ENCODE measurements around the gene CHRND. TPM values are rescaled to one million over a fixed set of nuclear protein-coding genes. Genes with fewer than 3 reads are reported as not detected.

CHRND gene
- total and polyA plus RNA-seq, 4 donors = not detected

GRCh38 chr2:232567721-232568120, 41.8 kb downstream of the CHRND start:
- no peak overlapping the region for H3K27ac ChIP-seq (ENCODE audit: low read depth in 1 of 2, low read length in 2 of 2)
- H3K36me3 ChIP-seq (ENCODE audit: control insufficient read depth in 4 of 4, insufficient read depth in 3 of 4, low read depth in 1 of 4, low read length in 3 of 4) = peaks cover 9 to 59% (median 52%) of the 10 kb centered on the region in 4 donors
- H3K27me3 ChIP-seq (ENCODE audit: control insufficient read depth in 4 of 4, insufficient read depth in 4 of 4, low read length in 3 of 4) = no peaks in the 10 kb centered on the region
- DNase-seq (ENCODE audit: low spot score) = no peak
- H3K4me3 ChIP-seq (ENCODE audit: low read depth in 1 of 3, low read length in 3 of 3) = no peak overlapping the region
- peaks cover 5 to 15% (median 14%) of the 10 kb centered on the region in 4 donors for H3K4me1 ChIP-seq (ENCODE audit: control insufficient read depth in 4 of 4, insufficient read depth in 4 of 4, low read length in 3 of 4)
- no peak overlapping the region for H3K9ac ChIP-seq (ENCODE audit: low read depth in 1 of 2, low read length in 2 of 2)
- H3K9me3 ChIP-seq (ENCODE audit: control insufficient read depth in 4 of 4, low read length in 3 of 4) = no peaks in the 10 kb centered on the region
- TF ChIP-seq CTCF (IDR thresholded peaks at IDR 0.05; ENCODE audit: low read depth, low read length, missing input control) (no peak), NR2F2 (IDR thresholded peaks at IDR 0.05) (no peak), EGR1 (IDR thresholded peaks at IDR 0.05; ENCODE audit: low read depth in 2 of 2) (no peak), JUND (IDR thresholded peaks at IDR 0.05) (no peak), GABPA (IDR thresholded peaks at IDR 0.05 in 1 of 2, conservative IDR thresholded peaks at IDR 0.05 in 1 of 2) (no peak), ATF3 (IDR thresholded peaks at IDR 0.05) (no peak), MAX (IDR thresholded peaks at IDR 0.05) (no peak), HNF4A (conservative IDR thresholded peaks at IDR 0.05) (no peak), FOXA1 (IDR thresholded peaks at IDR 0.05) (no peak)

GRCh38 chr2:232568161-232568560, 42.2 kb downstream of the CHRND start:
- H3K27ac ChIP-seq (ENCODE audit: low read depth in 1 of 2, low read length in 2 of 2) = no peak overlapping the region

More at GRCh38 chr2:232568161-232568560, 42.2 kb downstream of the CHRND start:
- Histone ChIP-seq H3K9me3 (ENCODE audit: control insufficient read depth in 4 of 4, low read length in 3 of 4) (no peaks in the 10 kb centered on the region), H3K27me3 (ENCODE audit: control insufficient read depth in 4 of 4, insufficient read depth in 4 of 4, low read length in 3 of 4) (no peaks in the 10 kb centered on the region), H3K9ac (ENCODE audit: low read depth in 1 of 2, low read length in 2 of 2) (no peak overlapping the region), H3K36me3 (ENCODE audit: control insufficient read depth in 4 of 4, insufficient read depth in 3 of 4, low read depth in 1 of 4, low read length in 3 of 4) (peaks cover 9 to 55% (median 49%) of the 10 kb centered on the region in 4 donors), H3K4me1 (ENCODE audit: control insufficient read depth in 4 of 4, insufficient read depth in 4 of 4, low read length in 3 of 4) (peaks cover 5 to 20% (median 17%) of the 10 kb centered on the region in 4 donors), H3K4me3 (ENCODE audit: low read depth in 1 of 3, low read length in 3 of 3) (no peak overlapping the region)
- WGBS = 83% methylated on average over 5 of the region's 5 CpGs
- DNase-seq (ENCODE audit: low spot score) = no peak
- TF ChIP-seq ZBTB33 (IDR thresholded peaks at IDR 0.05) = no peak
- TF ChIP-seq HNF4A (conservative IDR thresholded peaks at IDR 0.05) = no peak
- TF ChIP-seq SP1 (IDR thresholded peaks at IDR 0.05) = no peak
- TF ChIP-seq JUND (IDR thresholded peaks at IDR 0.05) = no peak
- no peak for TF ChIP-seq GABPA (IDR thresholded peaks at IDR 0.05 in 1 of 2, conservative IDR thresholded peaks at IDR 0.05 in 1 of 2)
- TF ChIP-seq NR2F2 (IDR thresholded peaks at IDR 0.05) = no peak
- no peak for TF ChIP-seq FOXA2 (IDR thresholded peaks at IDR 0.05)
- no peak for TF ChIP-seq EGR1 (IDR thresholded peaks at IDR 0.05; ENCODE audit: low read depth in 2 of 2)
- TF ChIP-seq MAX (IDR thresholded peaks at IDR 0.05) = no peak
- TF ChIP-seq HNF4G (IDR thresholded peaks at IDR 0.05) = no peak
- no peak for TF ChIP-seq TAF1 (conservative IDR thresholded peaks at IDR 0.05)
- TF ChIP-seq YY1 (IDR thresholded peaks at IDR 0.05) = no peak
- no peak for TF ChIP-seq CTCF (IDR thresholded peaks at IDR 0.05; ENCODE audit: low read depth, low read length, missing input control)
- no peak for TF ChIP-seq REST (IDR thresholded peaks at IDR 0.05)

Data from liver (tissue), 9 donors.